HepG2 (cell line): Measurements from ENCODE around the gene ENAH. TPM values are rescaled to one million over a fixed set of nuclear protein-coding genes. Genes with fewer than 3 reads are reported as not detected.

Experiments
- ATAC-seq: fragments of 200-7000 bp; cut with Tn5 transposase; 3 replicates; pipeline ENCODE4 v1.9.1; 2020; ENCODE audit warnings: mild to moderate bottlenecking, moderate library complexity
- BruUV-seq: library from RNA; stranded (reverse); fragments of 400-500 nt; replicated peaks from 2 replicates; lab custom pipeline; 2021; lab: Mats Ljungman, UMichigan
- CTCF ChIA-PET: fragments of 300-600 bp; formaldehyde crosslinking; extraction: SDS; loops from one replicate; lab custom pipeline; 2021; ENCODE audit warnings: low total read pairs, inconsistent platforms, low intra/inter-chr PET ratio; lab: Yijun Ruan, JAX
- POLR2A ChIA-PET: fragments of 350-600 bp; sonication (Branson Sonifier 250); formaldehyde crosslinking; loops from one replicate; lab custom pipeline; 2020; ENCODE audit warnings: antibody characterized with exemption, inconsistent platforms; lab: Yijun Ruan, JAX
- DNase-seq: peaks from one replicate; pipeline ENCODE4 v3.0.0-alpha.2; 2015; ENCODE audit warnings: low spot score
- FAIRE-seq: peaks from 3 replicates; lab custom pipeline; 2011; peaks lifted over from hg19 to GRCh38; lab: Jason Lieb, UNC
- H2AFZ ChIP-seq: one replicate; pipeline ENCODE4 v1.6.1; 2011; ENCODE audit warnings: low read length, inconsistent platforms
- H3K27ac ChIP-seq: fragments of 300-600 bp; 3 replicates; pipeline ENCODE4 v1.8.0; 2011; ENCODE audit warnings: mixed run types, mild to moderate bottlenecking, mixed read lengths, low read length, inconsistent platforms; ENCODE audit not compliant: insufficient read depth; ENCODE audit errors: extremely low read length
- H3K27me3 ChIP-seq, 2 experiments: fragments of 200-600 bp in 1 of 2; 2 replicates in 1 of 2; 3 replicates in 1 of 2; pipeline versions ENCODE4 v1.6.0 to v1.8.0; 2011; ENCODE audit warnings: low read length in 2 of 2, mild to moderate bottlenecking in 2 of 2, moderate library complexity in 2 of 2, inconsistent platforms in 1 of 2; ENCODE audit not compliant: insufficient read depth in 2 of 2, control insufficient read depth in 1 of 2
- H3K36me3 ChIP-seq, 2 experiments: fragments of 200-600 bp in 1 of 2; replicated peaks in 1 of 2; 2 replicates in 1 of 2; 3 replicates in 1 of 2; pipeline versions ENCODE4 v1.5.1 to v1.8.0; 2011; ENCODE audit warnings: low read length in 2 of 2, inconsistent platforms in 1 of 2; ENCODE audit not compliant: insufficient read depth in 2 of 2, control insufficient read depth in 1 of 2
- H3K4me1 ChIP-seq: 2 replicates; pipeline ENCODE4 v1.5.1; 2012; ENCODE audit warnings: low read length, inconsistent platforms; ENCODE audit not compliant: insufficient read depth
- H3K4me2 ChIP-seq: 2 replicates; pipeline ENCODE4 v1.6.0; 2011; ENCODE audit warnings: low read depth, low read length, inconsistent platforms
- H3K4me3 ChIP-seq, 3 experiments: fragments of 200-600 bp in 1 of 3; sonication (generic), shearing (Covaris generic) in 1 of 3; replicated peaks in 1 of 3; 2 replicates each; pipeline ENCODE4 v1.5.1; 2011 to 2016; ENCODE audit warnings: low read length in 3 of 3, inconsistent platforms in 2 of 3, low read depth in 2 of 3, mild to moderate bottlenecking in 2 of 3, control low read depth in 1 of 3, mixed read lengths in 1 of 3; ENCODE audit not compliant: insufficient read depth in 1 of 3
- H3K79me2 ChIP-seq: one replicate; pipeline ENCODE4 v1.6.1; 2011; ENCODE audit warnings: low read length, inconsistent platforms; ENCODE audit not compliant: insufficient read depth
- H3K9ac ChIP-seq: 2 replicates; pipeline ENCODE4 v1.6.0; 2011; ENCODE audit warnings: mild to moderate bottlenecking, low read depth, low read length, inconsistent platforms; ENCODE audit not compliant: insufficient read depth
- H3K9me3 ChIP-seq: 2 replicates; pipeline ENCODE4 v1.5.1; 2012; ENCODE audit warnings: mild to moderate bottlenecking, low read length
- H4K20me1 ChIP-seq: 2 replicates; pipeline ENCODE4 v1.6.0; 2011; ENCODE audit warnings: inconsistent platforms, mild to moderate bottlenecking, low read length, moderate library complexity; ENCODE audit not compliant: insufficient read depth
- DDIT3 ChIP-seq: sonication (generic); formaldehyde crosslinking; IDR thresholded peaks from 2 replicates; pipeline ENCODE4 v1.4.0; 2020; ENCODE audit warnings: mild to moderate bottlenecking, missing genetic modification reagents
- HMG20A ChIP-seq: IDR thresholded peaks from 2 replicates; pipeline ENCODE4 v1.6.1; 2016; ENCODE audit warnings: borderline replicate concordance
- MXD1 ChIP-seq: sonication (generic); formaldehyde crosslinking; IDR thresholded peaks from 2 replicates; pipeline ENCODE4 v1.4.0; 2020; ENCODE audit warnings: mild to moderate bottlenecking, missing genetic modification reagents
- NFKBIZ ChIP-seq: IDR thresholded peaks from 2 replicates; pipeline ENCODE4 v1.6.1; 2018; ENCODE audit warnings: missing genetic modification reagents, missing compliant biosample characterization
- RBM22 ChIP-seq: fragments of 200-400 bp; formaldehyde crosslinking; optimal IDR thresholded peaks from 2 replicates; pipeline ENCODE3; 2017; ENCODE audit warnings: mild to moderate bottlenecking, low read length, moderate library complexity
- SAP130 ChIP-seq: IDR thresholded peaks from 2 replicates; pipeline ENCODE4 v1.6.1; 2016; ENCODE audit warnings: low read depth
- SMAD1 ChIP-seq: sonication (generic); formaldehyde crosslinking; IDR thresholded peaks from 2 replicates; pipeline ENCODE4 v1.4.0; 2020; ENCODE audit warnings: missing genetic modification reagents, low read depth, mild to moderate bottlenecking, borderline replicate concordance
- ZBTB10 ChIP-seq: sonication (generic); formaldehyde crosslinking; IDR thresholded peaks from 2 replicates; pipeline ENCODE4 v1.4.0; 2020; ENCODE audit warnings: missing genetic modification reagents, borderline replicate concordance
- ZBTB38 ChIP-seq: sonication (generic); formaldehyde crosslinking; IDR thresholded peaks from 2 replicates; pipeline ENCODE4 v1.5.1; 2020; ENCODE audit warnings: mild to moderate bottlenecking, missing genetic modification reagents
- ZBTB4 ChIP-seq: sonication (generic); formaldehyde crosslinking; IDR thresholded peaks from 2 replicates; pipeline ENCODE4 v1.4.0; 2020; ENCODE audit warnings: missing genetic modification reagents, mild to moderate bottlenecking, borderline replicate concordance
- ZFYVE20 ChIP-seq: sonication (generic); formaldehyde crosslinking; IDR thresholded peaks from 2 replicates; pipeline ENCODE4 v1.8.0; 2023; ENCODE audit warnings: low read depth, mild to moderate bottlenecking, moderate library complexity, missing genetic modification reagents, borderline replicate concordance
- ZNF337 ChIP-seq: sonication (generic); formaldehyde crosslinking; IDR thresholded peaks from 2 replicates; pipeline ENCODE4 v1.5.1; 2020; ENCODE audit warnings: missing genetic modification reagents, low read depth, mild to moderate bottlenecking, borderline replicate concordance
- ZNF432 ChIP-seq: sonication (generic); formaldehyde crosslinking; IDR thresholded peaks from 2 replicates; pipeline ENCODE4 v1.5.0; 2020; ENCODE audit warnings: missing genetic modification reagents, mild to moderate bottlenecking, borderline replicate concordance
- ZNF576 ChIP-seq: sonication (generic); formaldehyde crosslinking; IDR thresholded peaks from 2 replicates; pipeline ENCODE4 v1.4.0; 2020; ENCODE audit warnings: mild to moderate bottlenecking, missing genetic modification reagents
- ZNF629 ChIP-seq: sonication (generic); formaldehyde crosslinking; conservative IDR thresholded peaks from 2 replicates; pipeline ENCODE4 v1.5.0; 2020; ENCODE audit warnings: missing genetic modification reagents
- ZNF652 ChIP-seq: IDR thresholded peaks from 2 replicates; pipeline ENCODE4 v1.6.1; 2016; ENCODE audit warnings: low read depth, borderline replicate concordance
- WGBS: methylation state at CpG from one replicate; pipeline ENCODE4 v1.1.6; 2017; ENCODE audit warnings: low lambda C conversion rate; 5-methylcytosine and 5-hydroxymethylcytosine counted together
- in situ Hi-C: cut with HindIII; loops from 2 replicates; pipeline ENCODE4 v1.10.0; 2017; ENCODE audit warnings: low pct_unique_long_range_greater_than_20kb; ENCODE audit not compliant: extremely low pct_ligation_motif_present
- intact Hi-C: fragments of 100-400 bp; cut with micrococcal nuclease; formaldehyde crosslinking; loops from one replicate; pipeline ENCODE4 v1.10.0; 2022; ENCODE audit not compliant: unreplicated experiment
- polyA plus RNA-seq, 8 experiments: library from polyadenylated mRNA; depleted of rRNA in 3 of 8; stranded (reverse) in 7 of 8; unstranded in 1 of 8; fragments of >200 nt; fragmentation: Illumina TruSeq in 4 of 8; extraction: Trizol in 4 of 8; gene quantifications; 2 replicates each; pipeline versions ENCODE4 v1.2.1 to v1.2.3, GENCODE V29; 2011 to 2016; ENCODE audit warnings: low read depth in 4 of 8, missing spikeins in 1 of 8, mixed read lengths in 1 of 8; ENCODE audit not compliant: insufficient read depth in 1 of 8
- total RNA-seq, 5 experiments: library from RNA; depleted of rRNA; stranded (reverse); fragments of >200 nt; fragmentation: Illumina TruSeq; extraction: Trizol; gene quantifications; 2 replicates each; pipeline ENCODE4 v1.2.3, GENCODE V29; 2016; ENCODE audit warnings: low read depth in 1 of 5

Gene ENAH
- total and polyA plus RNA-seq, 2 of the 13 experiments (the other 11 are each of a cell fraction or from before 2014, with no cell fraction given) = 22.1 to 58.3 TPM

GRCh38 chr1:225462714-225463574 lies 190.0 kb downstream of the ENAH start:
- no peak overlapping the region for H3K4me3 ChIP-seq
- DNase-seq (no peak), ATAC-seq (no peak), FAIRE-seq (no peak)
- ChIA-PET CTCF (no interaction called here), POLR2A (no interaction called here)
- H3K9ac ChIP-seq = no peak overlapping the region
- in situ Hi-C loops = no loop called here
- BruUV-seq = no TSS peak
- no peaks in the 10 kb centered on the region for H3K36me3 ChIP-seq
- no peak overlapping the region for H2AFZ ChIP-seq
- H3K4me2 ChIP-seq = no peak overlapping the region; the same call in 1 of the 2 replicates
- peaks cover 47% of the 10 kb centered on the region for H3K4me1 ChIP-seq
- intact Hi-C loops = no loop called here
- WGBS = 28% methylated on average over 12 of the region's 15 CpGs
- TF ChIP-seq MXD1 (CRISPR knock-in tag) (no peak), ZBTB10 (CRISPR knock-in tag) (no peak), DDIT3 (CRISPR knock-in tag) (no peak), ZNF432 (CRISPR knock-in tag) (no peak), ZNF652 (CRISPR knock-in tag) (no peak), RBM22 (no peak), SMAD1 (CRISPR knock-in tag) (no peak), SAP130 (CRISPR knock-in tag) (no peak), ZNF337 (CRISPR knock-in tag) (no peak), ZFYVE20 (no peak), ZBTB38 (no peak), ZNF576 (CRISPR knock-in tag) (no peak), NFKBIZ (CRISPR knock-in tag) (no peak), ZBTB4 (CRISPR knock-in tag) (no peak), ZNF629 (CRISPR knock-in tag) (no peak), HMG20A (CRISPR knock-in tag) (no peak)
- H3K27ac ChIP-seq = no peak overlapping the region
- no peaks in the 10 kb centered on the region for H3K9me3 ChIP-seq
- no peaks in the 10 kb centered on the region for H3K79me2 ChIP-seq
- no peaks in the 10 kb centered on the region for H4K20me1 ChIP-seq
- peaks cover 5 to 46% of the 10 kb centered on the region in 2 experiments; a peak in 3 of 5 replicates for H3K27me3 ChIP-seq
